Cortex of kidney (tissue), 1 donor: ENCODE data around the gene RNF25.
"Not testable (repeated sequence)": the region's sequence is repeated elsewhere in the genome, so short reads cannot be mapped to it uniquely, and the experiment has no call there.

Experiments used
- DNase-seq: peaks from one replicate; lab custom pipeline; 2025; lab: John Stamatoyannopoulos, UW

The RNF25 gene, protein sequence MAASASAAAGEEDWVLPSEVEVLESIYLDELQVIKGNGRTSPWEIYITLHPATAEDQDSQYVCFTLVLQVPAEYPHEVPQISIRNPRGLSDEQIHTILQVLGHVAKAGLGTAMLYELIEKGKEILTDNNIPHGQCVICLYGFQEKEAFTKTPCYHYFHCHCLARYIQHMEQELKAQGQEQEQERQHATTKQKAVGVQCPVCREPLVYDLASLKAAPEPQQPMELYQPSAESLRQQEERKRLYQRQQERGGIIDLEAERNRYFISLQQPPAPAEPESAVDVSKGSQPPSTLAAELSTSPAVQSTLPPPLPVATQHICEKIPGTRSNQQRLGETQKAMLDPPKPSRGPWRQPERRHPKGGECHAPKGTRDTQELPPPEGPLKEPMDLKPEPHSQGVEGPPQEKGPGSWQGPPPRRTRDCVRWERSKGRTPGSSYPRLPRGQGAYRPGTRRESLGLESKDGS

GRCh38 chr2:218671654-218672566 lies at the start of gene RNF25, which contains the start of gene STK36:
TSS of gene RNF25 (minus strand) at chr2:218672002. CDS start at chr2:218671970, 32 bp downstream.
TSS of gene STK36 (plus strand) at chr2:218672086. CDS start at chr2:218672830, 744 bp downstream.
- DNase-seq, result no peak

GRCh38 chr2:218721488-218721887 lies 49.7 kb upstream of the RNF25 start:
- DNase-seq, result no peak

DNA sequence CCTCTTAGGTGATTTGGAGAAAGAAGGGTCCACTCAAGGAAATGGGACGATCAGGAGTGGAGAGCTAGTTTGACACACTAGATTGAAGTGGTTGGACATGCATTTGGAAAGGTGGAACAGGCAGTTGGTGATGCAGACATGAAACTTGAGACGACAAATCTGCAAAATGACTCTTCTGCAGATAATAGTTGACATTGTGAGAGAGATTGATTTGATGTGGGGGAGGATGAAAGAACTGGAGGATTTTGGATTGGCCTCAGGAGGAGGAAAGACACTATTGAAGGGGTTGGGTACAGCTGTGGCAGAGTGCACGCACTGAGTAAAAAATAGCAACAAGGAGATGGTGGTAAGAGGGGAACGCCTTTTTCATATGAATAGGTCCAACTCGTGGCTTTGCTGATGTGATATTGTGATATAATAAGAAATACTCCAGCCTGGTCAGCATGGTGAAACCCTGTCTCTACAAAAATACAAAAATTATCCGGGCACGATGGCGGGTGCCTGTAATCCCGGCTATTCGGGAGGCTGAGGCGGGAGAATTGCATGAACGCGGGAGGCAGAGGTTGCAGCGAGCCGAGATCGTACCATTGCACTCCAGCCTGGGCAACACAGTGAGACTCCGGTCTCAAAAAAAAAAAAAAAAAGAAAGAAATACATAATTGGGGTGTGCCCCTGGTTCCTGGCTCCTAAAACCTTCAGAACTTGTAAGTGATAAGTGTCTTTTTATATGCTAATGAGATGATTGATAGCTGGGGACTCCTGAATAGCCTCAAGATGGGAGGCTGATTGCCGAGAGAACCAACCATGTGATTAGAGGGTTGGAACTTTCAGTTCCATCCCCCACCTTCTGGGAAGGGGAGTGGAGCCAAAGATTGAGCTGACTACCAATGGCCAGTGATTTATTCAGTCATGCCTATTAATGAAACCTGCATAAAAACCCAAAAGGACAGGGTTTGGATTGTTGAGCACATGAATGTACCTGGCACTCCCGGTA lies 48.5 kb upstream of the RNF25 start:
- DNase-seq, result no peak

GRCh38 chr2:218719457-218719856 lies 47.7 kb upstream of the RNF25 start:
- DNase-seq, result no peak

DNA sequence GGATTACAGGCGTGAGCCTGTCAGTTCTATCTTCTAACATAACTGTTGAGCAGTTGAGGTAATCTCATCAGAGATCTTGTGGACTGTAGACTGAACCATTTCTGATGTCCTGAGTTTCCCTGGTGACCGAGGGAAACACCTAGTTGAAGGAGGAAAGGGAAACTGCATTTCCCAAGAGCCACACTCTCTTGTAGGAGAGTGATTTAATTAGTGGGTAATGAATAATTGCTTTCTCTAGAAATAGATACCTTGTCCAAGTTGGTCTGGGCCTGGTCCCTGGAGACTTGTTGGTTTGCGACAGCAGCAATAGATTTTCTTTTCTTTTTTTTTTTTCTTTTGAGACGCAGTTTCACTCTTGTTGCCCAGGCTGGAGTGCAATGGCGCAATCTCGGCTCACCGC lies 46.3 kb upstream of the RNF25 start:
- no peak for DNase-seq

DNA sequence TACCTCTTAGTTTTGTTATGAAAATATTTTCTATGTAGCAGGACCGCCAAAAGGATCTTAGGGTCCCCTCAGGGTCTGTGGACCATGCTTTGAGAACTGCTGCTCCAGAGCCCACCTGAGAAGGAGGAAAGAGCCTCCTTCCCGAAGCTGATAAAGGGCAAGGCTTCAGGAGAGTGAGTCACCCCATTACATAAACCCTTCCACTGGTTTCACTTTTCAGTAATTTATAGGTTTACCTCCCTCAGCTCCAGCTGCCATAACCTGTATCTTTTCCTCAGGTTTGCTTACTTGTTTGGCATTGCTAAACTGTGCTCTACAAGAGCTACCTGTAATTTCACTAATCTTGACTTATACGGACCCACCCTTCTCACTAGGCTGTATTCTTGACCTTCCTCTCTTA lies 45.5 kb upstream of the RNF25 start:
- DNase-seq, result no peak

GRCh38 chr2:218716070-218716469 lies 44.3 kb upstream of the RNF25 start:
- no peak for DNase-seq

GRCh38 chr2:218713922-218714321 lies 42.1 kb upstream of the RNF25 start:
- no peak for DNase-seq

DNA sequence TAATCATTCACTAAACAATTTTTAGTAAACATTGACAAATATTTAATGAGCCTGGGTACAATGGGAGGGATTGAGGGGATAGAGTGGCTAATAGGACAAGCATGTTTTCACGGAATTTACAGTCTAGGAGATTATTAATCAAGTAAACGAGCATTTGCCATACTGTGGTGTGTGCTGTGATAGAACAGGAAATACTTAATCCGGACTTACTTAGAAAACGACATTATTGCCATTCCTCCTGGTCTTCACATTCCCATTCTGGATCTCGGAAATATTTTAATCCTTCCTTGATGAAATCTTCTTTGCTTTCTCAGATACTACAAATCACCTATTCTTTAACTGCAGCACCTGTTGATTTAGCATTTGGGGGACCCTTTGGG lies 39.7 kb upstream of the RNF25 start:
- DNase-seq, result no peak

GRCh38 chr2:218710687-218711549 lies 39.1 kb upstream of the RNF25 start, which contains the start of gene TTLL4:
TSS of gene TTLL4 (plus strand) at chr2:218710835. CDS start at chr2:218737677, 26,842 bp downstream.
- DNase-seq, result peak; percentile 81

- no peak for DNase-seq
These were observed 38.5 kb upstream of the RNF25 start for GRCh38 chr2:218710334-218710686.

DNA sequence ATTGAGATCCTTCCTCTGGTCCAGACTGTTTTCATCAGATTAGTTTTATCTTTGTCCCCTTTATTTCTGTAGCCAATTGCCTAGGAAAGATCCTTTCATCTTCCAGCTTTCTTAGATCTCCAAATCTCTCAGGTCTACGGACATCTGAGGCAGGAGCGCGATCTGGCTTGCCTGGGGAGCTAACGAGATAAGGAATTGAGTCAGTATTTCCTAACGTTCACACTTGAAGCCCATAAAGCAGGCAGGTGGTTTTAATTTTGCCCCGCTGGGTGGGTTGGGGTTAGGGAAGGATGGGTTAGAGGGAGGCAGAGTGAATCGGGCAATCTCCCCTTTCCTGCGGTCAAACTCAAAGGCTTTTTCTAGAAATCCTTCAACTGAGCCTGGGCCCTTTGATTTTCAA lies 38.1 kb upstream of the RNF25 start:
- no peak for DNase-seq

- DNase-seq, result no peak
These were observed 36.3 kb upstream of the RNF25 start for GRCh38 chr2:218708086-218708485.

GRCh38 chr2:218703341-218703740 lies 31.5 kb upstream of the RNF25 start:
- DNase-seq, result no peak

DNA sequence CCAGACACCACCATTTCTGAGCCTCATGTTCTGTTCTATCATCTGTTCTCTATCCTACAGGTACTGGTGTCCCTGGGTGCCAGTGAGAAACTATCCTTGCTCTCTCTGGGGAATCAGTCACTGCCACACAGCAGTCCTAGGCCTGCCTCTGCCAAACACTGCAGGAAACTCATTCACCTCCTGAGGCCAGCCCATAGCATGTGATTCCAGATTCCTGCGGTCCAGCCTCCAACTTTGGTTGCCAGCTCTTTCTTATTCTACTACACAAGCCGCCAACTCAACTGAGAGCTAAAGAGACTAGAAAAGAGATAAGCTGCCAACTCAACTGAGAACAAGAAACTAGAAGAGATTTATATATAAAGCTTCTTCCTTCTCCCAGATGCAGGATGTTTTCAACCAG lies 30.0 kb upstream of the RNF25 start:
- no peak for DNase-seq

- no peak for DNase-seq
These were observed 27.1 kb upstream of the RNF25 start for GRCh38 chr2:218698885-218699284.

GRCh38 chr2:218694405-218695145 lies 22.8 kb upstream of the RNF25 start:
- DNase-seq, result no peak

DNA sequence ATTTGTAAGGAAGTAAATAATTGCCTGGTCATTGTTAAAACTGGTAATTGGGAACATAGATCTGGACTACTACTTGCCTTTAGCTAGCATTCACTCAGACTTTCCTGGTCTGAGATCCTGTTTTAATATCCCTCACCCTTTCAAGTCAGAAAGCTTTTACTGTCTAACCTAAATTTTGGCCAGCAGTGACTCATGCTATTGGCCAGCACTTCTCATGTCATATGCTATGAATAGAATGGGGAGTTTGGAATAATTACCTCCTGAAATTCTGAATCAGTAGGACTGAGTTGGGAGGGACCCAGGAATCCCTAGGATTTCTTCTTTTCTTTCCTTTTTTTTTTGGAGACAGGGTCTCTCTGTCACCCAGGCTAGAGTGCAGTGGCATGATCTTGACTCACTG lies 19.4 kb upstream of the RNF25 start:
- no peak for DNase-seq

DNA sequence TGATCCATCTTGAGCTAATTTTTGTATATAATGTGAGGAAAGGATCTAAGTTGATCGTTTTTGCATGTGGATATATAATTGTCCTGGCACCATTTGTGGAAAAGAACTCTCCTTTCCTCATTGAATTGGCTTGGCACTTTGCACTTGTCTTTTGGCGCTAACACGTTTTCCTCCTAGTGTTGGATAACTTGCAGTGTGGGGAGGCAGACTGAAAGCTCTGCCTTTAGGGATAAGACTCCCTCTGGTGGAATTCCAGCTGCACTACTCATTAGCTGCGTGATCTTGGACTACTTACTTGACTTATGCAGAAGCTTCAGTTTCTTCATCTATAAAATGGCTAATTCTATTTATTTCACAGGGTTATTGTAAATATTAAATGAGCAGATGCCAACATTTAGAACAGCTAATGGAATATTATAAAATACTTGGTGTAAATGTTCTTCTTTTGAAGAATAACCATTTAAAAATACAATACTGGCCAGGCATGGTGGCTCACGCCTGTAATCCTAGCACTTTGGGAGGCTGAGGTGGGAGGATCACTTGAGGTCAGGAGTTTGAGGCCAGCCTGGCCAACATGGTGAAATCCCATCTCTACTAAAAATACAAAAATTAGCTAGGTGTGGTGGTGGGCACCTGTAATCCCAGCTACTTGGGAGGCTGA lies 15.7 kb upstream of the RNF25 start:
- not testable (repeated sequence) for DNase-seq
